ACC112 (cell line): ENCODE data around the gene XRCC5.
A peak's percentile ranks its signal among the peaks of the same experiment; 100 is the strongest.
"Not testable (repeated sequence)": the region's sequence is repeated elsewhere in the genome, so short reads cannot be mapped to it uniquely, and the experiment has no call there.

ENCODE experiments used
- H2AFZ ChIP-seq: fragments of 200-600 bp; sonication (generic); one replicate; pipeline ENCODE4 v1.6.0; 2017; ENCODE audit warnings: antibody characterized with exemption, low read length; ENCODE audit not compliant: unreplicated experiment
- H3K27ac ChIP-seq: fragments of 200-600 bp; sonication (generic); 2 replicates; pipeline ENCODE4 v1.5.1; 2014; ENCODE audit warnings: low read depth, mild to moderate bottlenecking, antibody characterized with exemption, low read length, moderate library complexity
- H3K27me3 ChIP-seq: fragments of 200-600 bp; sonication (generic); 2 replicates; pipeline ENCODE4 v1.6.1; 2014; ENCODE audit warnings: mild to moderate bottlenecking, antibody characterized with exemption, low read length, moderate library complexity, mixed read lengths; ENCODE audit not compliant: insufficient read depth
- H3K36me3 ChIP-seq: fragments of 200-600 bp; sonication (generic); 2 replicates; pipeline ENCODE4 v1.6.1; 2016; ENCODE audit warnings: mild to moderate bottlenecking, antibody characterized with exemption, low read length, moderate library complexity, mixed read lengths; ENCODE audit not compliant: insufficient read depth
- H3K4me1 ChIP-seq: fragments of 200-600 bp; sonication (generic); one replicate; pipeline ENCODE4 v1.6.1; 2016; ENCODE audit warnings: low read length, mixed read lengths; ENCODE audit not compliant: insufficient read depth, unreplicated experiment, control insufficient read depth
- H3K4me3 ChIP-seq: fragments of 200-600 bp; sonication (generic); 2 replicates; pipeline ENCODE4 v1.5.1; 2014; ENCODE audit warnings: mild to moderate bottlenecking, low read depth, low read length
- H3K79me2 ChIP-seq: fragments of 200-600 bp; sonication (generic); one replicate; pipeline ENCODE4 v1.6.0; 2016; ENCODE audit warnings: low read length; ENCODE audit not compliant: control insufficient read depth, unreplicated experiment, insufficient read depth

The XRCC5 gene

DNA sequence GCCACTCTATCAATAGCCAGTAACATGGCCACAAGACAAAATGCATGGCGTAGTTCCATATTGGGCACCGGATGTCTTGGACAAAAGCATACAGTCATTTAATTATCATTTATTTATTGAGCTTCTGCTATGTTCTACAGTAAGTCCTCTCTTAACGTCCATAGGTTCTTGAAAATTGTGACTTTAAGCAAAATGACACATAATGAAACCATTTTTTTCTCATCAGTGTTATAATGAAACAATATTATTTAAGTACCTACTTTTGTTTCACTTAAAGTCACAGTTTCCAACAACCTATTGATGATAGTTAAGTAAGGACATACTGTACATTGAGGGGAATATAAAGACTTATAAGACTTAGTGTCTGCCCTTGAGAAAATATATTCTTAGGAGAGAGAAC is 84.9 kb downstream of the XRCC5 start:
- peaks cover 49% of the 10 kb centered on the region for H3K36me3 ChIP-seq
- H3K27ac ChIP-seq, result no peak overlapping the region
- H3K79me2 ChIP-seq, result peaks cover 6% of the 10 kb centered on the region
- H3K4me1 ChIP-seq, result peaks cover 23% of the 10 kb centered on the region
- no peak overlapping the region for H2AFZ ChIP-seq
- no peak overlapping the region for H3K4me3 ChIP-seq
- no peaks in the 10 kb centered on the region for H3K27me3 ChIP-seq

- peaks cover 52% of the 10 kb centered on the region for H3K36me3 ChIP-seq
- no peak overlapping the region for H2AFZ ChIP-seq
- H3K79me2 ChIP-seq, result peaks cover 6% of the 10 kb centered on the region
- H3K4me1 ChIP-seq, result peaks cover 17% of the 10 kb centered on the region
- no peak overlapping the region for H3K4me3 ChIP-seq
- H3K27me3 ChIP-seq, result no peaks in the 10 kb centered on the region
- peak overlapping the region; percentile 63 for H3K27ac ChIP-seq
Observed at GRCh38 chr2:216194561-216194960, 85.4 kb downstream of the XRCC5 start.

DNA sequence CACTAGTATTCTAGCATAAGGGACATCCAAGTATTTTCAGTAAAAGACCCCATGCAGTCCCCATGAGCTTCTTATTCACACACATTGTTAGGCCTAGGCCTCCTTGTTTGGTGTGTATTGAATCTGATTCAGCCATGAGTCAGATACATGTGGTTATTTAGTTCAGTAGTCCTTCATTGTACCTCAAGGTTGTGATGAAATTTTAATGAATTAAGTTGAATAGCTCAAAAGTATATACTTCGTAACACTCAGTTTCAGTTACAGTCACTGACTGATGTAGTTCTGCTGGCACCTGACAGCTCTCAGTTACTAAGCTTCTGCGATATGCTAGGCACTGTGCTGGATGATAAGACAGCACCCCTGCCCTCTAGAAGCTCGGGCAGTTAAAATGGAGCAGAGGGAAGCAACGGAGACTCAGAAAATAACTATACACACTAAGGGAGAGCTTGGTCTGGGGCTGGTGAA is 86.4 kb downstream of the XRCC5 start:
- peak overlapping the region; percentile 63 for H3K27ac ChIP-seq
- H3K27me3 ChIP-seq, result no peaks in the 10 kb centered on the region
- no peak overlapping the region for H3K4me3 ChIP-seq
- H3K36me3 ChIP-seq, result peaks cover 53% of the 10 kb centered on the region
- H3K79me2 ChIP-seq, result no peaks in the 10 kb centered on the region
- peaks cover 16% of the 10 kb centered on the region for H3K4me1 ChIP-seq
- H2AFZ ChIP-seq, result no peak overlapping the region

GRCh38 chr2:216201692-216202306 is 92.7 kb downstream of the XRCC5 start:
- Histone ChIP-seq H3K27ac (no peak overlapping the region), H2AFZ (no peak overlapping the region), H3K27me3 (no peaks in the 10 kb centered on the region), H3K4me3 (no peak overlapping the region), H3K79me2 (no peaks in the 10 kb centered on the region), H3K36me3 (peaks cover 81% of the 10 kb centered on the region), H3K4me1 (no peaks in the 10 kb centered on the region)

DNA sequence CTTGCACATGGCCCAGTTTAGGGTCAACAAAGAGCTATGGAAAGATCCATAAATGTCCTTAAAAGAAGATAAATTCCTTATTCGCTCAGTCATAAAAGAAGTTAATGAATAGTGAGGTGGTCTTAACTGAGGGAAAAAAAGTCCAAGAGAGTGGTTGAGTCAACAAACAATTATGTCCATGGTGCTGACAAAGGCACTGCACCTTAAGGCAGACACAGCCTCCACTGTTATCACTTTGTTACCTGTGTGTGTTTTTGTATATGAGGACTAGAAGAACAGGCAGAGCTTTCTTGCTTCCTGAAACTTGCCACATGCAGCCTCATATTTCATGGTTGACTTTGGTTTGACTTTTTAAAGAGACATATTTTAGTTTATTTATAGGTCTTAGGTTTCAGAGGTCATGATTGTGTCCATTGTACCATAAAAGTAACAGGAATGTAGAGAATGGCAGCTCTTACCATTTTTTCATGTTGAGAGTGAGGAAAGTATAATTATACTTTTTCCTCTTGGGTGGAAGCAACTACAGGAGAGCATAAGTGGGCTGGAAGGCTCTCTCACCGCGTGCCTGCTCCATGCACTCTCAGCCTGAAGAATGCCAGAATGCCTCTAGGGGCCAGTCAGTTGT is 93.6 kb downstream of the XRCC5 start:
- peaks cover 79% of the 10 kb centered on the region for H3K36me3 ChIP-seq

DNA sequence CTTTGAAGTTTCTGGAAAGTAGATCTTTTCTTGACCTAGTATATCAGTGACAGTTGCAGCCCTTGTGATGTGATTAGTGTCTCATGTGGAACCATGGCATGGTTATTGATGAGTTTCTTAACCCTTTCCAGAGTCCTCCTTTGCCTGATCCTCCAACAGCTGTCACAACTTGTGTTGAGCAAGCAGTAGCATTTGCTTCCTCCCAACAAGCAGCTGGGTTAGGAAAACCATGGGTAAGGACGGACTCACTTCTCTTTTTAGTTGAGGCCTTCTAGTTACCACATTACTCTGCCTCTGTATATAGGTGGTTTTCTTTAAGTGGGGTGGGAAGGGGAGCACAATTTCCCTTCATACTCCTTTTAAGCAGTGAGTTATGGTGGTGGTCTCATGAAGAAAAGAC is 96.3 kb downstream of the XRCC5 start:
- H2AFZ ChIP-seq, result no peak overlapping the region
- H3K36me3 ChIP-seq, result peaks cover 63% of the 10 kb centered on the region
- H3K27me3 ChIP-seq, result no peaks in the 10 kb centered on the region
- no peak overlapping the region for H3K4me3 ChIP-seq
- H3K79me2 ChIP-seq, result no peaks in the 10 kb centered on the region
- no peak overlapping the region for H3K27ac ChIP-seq
- peaks cover 6% of the 10 kb centered on the region for H3K4me1 ChIP-seq

More for the DNA sequence above, 93.6 kb downstream of the XRCC5 start:
- H3K27ac ChIP-seq, result no peak overlapping the region
- H3K79me2 ChIP-seq, result no peaks in the 10 kb centered on the region
- H3K4me3 ChIP-seq, result no peak overlapping the region
- no peaks in the 10 kb centered on the region for H3K27me3 ChIP-seq
- no peaks in the 10 kb centered on the region for H3K4me1 ChIP-seq
- no peak overlapping the region for H2AFZ ChIP-seq

GRCh38 chr2:216206041-216206703 is 97.0 kb downstream of the XRCC5 start:
- no peak overlapping the region for H2AFZ ChIP-seq
- no peak overlapping the region for H3K4me3 ChIP-seq
- no peaks in the 10 kb centered on the region for H3K79me2 ChIP-seq
- H3K27me3 ChIP-seq, result no peaks in the 10 kb centered on the region
- peaks cover 56% of the 10 kb centered on the region for H3K36me3 ChIP-seq
- H3K4me1 ChIP-seq, result peaks cover 12% of the 10 kb centered on the region
- H3K27ac ChIP-seq, result no peak overlapping the region

DNA sequence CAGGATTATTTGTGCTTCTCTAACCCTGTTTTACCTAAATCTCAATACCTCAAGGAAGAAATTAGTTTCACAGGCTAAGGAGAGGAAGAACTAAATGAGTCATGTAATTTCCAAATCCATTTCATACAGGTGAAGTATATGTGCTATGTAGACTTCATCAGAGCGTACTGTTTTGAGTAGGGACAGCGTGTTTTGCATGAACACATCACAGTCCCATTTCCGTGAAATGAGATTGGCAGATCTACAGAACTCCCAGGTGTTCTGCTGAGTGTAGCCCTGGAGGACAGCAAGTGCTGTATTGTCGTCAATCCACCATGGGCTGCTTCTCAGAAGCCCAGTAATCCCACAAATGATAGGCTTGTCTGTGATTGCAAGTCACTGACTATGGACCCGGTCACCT is 97.7 kb downstream of the XRCC5 start:
- Histone ChIP-seq H3K4me1 (peaks cover 12% of the 10 kb centered on the region), H3K4me3 (no peak overlapping the region), H3K36me3 (peaks cover 50% of the 10 kb centered on the region), H3K27me3 (no peaks in the 10 kb centered on the region), H2AFZ (no peak overlapping the region), H3K79me2 (no peaks in the 10 kb centered on the region), H3K27ac (no peak overlapping the region)

GRCh38 chr2:216208661-216209060 is 99.5 kb downstream of the XRCC5 start:
- not testable (repeated sequence) for H3K4me3 ChIP-seq, H3K79me2 ChIP-seq, H3K27ac ChIP-seq, H2AFZ ChIP-seq, H3K27me3 ChIP-seq
- Histone ChIP-seq H3K4me1 (peaks cover 12% of the 10 kb centered on the region), H3K36me3 (peaks cover 37% of the 10 kb centered on the region)

- H3K4me1 ChIP-seq, result peaks cover 17% of the 10 kb centered on the region
Observed at GRCh38 chr2:216210701-216211540, 101.8 kb downstream of the XRCC5 start.

More at GRCh38 chr2:216210701-216211540, 101.8 kb downstream of the XRCC5 start:
- H3K27ac ChIP-seq, result 0 out of 2 replicates have a peak overlapping the region, but pooled peaks have one; percentile 0
- H2AFZ ChIP-seq, result no peak overlapping the region
- H3K79me2 ChIP-seq, result no peaks in the 10 kb centered on the region
- H3K27me3 ChIP-seq, result no peaks in the 10 kb centered on the region
- no peak overlapping the region for H3K4me3 ChIP-seq
- H3K36me3 ChIP-seq, result peaks cover 16% of the 10 kb centered on the region
